Measurements from ENCODE around the gene PDE2A. TPM values are rescaled to one million over a fixed set of nuclear protein-coding genes. Genes with fewer than 3 reads are reported as not detected.

The PDE2A gene
- polyA plus RNA-seq, 5 donors, result 7.7 to 14.9 (median 9.5) TPM

- no peak for DNase-seq
Measured at GRCh38 chr11:72705442-72706365, 31.5 kb upstream of the PDE2A start.

- DNase-seq, result no peak
Measured at GRCh38 chr11:72704783-72705265, 30.6 kb upstream of the PDE2A start.

- DNase-seq, result no peak
Measured at GRCh38 chr11:72704028-72704782, 30.0 kb upstream of the PDE2A start.

- DNase-seq, result peak; percentile 90
Measured at GRCh38 chr11:72703267-72704008, 29.2 kb upstream of the PDE2A start.

- DNase-seq, result no peak
Measured at GRCh38 chr11:72702577-72703241, 28.5 kb upstream of the PDE2A start.

GRCh38 chr11:72702096-72702495 is 27.9 kb upstream of the PDE2A start:
- no peak for DNase-seq

GRCh38 chr11:72701466-72701865 is 27.2 kb upstream of the PDE2A start:
- no peak for DNase-seq

GRCh38 chr11:72700146-72700545 is 25.9 kb upstream of the PDE2A start:
- DNase-seq, result no peak

- DNase-seq, result no peak
Measured at GRCh38 chr11:72697814-72698213, 23.6 kb upstream of the PDE2A start.

- DNase-seq, result no peak
Measured at GRCh38 chr11:72696866-72697700, 22.9 kb upstream of the PDE2A start.

- DNase-seq, result no peak
Measured at GRCh38 chr11:72695354-72695753, 21.1 kb upstream of the PDE2A start.

- no peak for DNase-seq
Measured at GRCh38 chr11:72693271-72693968, 19.2 kb upstream of the PDE2A start.

GRCh38 chr11:72692498-72693237 is 18.4 kb upstream of the PDE2A start:
- DNase-seq, result no peak

- no peak for DNase-seq
Measured at GRCh38 chr11:72690166-72690565, 15.9 kb upstream of the PDE2A start.

- DNase-seq, result no peak
Measured at GRCh38 chr11:72688929-72689328, 14.7 kb upstream of the PDE2A start.

GRCh38 chr11:72688486-72688885 is 14.3 kb upstream of the PDE2A start:
- DNase-seq, result no peak

- DNase-seq, result no peak
Measured at GRCh38 chr11:72687326-72687725, 13.1 kb upstream of the PDE2A start.

GRCh38 chr11:72686639-72687220 is 12.5 kb upstream of the PDE2A start:
- no peak for DNase-seq
